ENCODE data around the gene CRIP1. TPM values are rescaled to one million over a fixed set of nuclear protein-coding genes. Genes with fewer than 3 reads are reported as not detected.

The CRIP1 gene
- total and polyA plus RNA-seq, 10 of the 15 experiments (the other 5 are each of a cell fraction or from before 2014, with no cell fraction given), result 66.8 to 259 (median 154) TPM

DNA sequence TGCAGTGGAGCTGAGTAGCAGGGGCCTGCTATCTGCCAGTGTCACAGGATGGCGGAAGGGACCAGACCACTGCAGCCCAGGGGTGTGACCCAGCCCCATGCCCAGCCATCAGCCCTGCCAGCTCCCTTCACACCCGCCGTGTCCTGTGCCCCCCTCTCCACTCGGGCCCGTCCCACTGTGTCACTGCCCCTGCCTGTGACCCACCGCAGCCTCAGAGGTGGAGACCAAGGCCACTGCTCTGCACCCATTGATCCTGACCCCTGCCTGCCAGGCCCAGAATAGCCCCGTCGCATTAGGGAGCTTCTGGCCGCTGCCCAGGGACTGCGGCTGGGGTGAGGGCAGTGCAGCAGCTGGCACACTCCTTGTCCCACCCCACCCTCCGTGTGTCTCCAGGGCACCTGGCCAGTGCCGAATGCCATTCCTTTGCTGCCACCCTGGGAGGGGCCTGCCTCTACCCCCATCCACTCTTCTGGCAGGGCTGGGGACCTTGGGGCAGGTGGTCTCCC is 14.1 kb upstream of the CRIP1 start (continued):
- TF ChIP-seq, protein P1, sequence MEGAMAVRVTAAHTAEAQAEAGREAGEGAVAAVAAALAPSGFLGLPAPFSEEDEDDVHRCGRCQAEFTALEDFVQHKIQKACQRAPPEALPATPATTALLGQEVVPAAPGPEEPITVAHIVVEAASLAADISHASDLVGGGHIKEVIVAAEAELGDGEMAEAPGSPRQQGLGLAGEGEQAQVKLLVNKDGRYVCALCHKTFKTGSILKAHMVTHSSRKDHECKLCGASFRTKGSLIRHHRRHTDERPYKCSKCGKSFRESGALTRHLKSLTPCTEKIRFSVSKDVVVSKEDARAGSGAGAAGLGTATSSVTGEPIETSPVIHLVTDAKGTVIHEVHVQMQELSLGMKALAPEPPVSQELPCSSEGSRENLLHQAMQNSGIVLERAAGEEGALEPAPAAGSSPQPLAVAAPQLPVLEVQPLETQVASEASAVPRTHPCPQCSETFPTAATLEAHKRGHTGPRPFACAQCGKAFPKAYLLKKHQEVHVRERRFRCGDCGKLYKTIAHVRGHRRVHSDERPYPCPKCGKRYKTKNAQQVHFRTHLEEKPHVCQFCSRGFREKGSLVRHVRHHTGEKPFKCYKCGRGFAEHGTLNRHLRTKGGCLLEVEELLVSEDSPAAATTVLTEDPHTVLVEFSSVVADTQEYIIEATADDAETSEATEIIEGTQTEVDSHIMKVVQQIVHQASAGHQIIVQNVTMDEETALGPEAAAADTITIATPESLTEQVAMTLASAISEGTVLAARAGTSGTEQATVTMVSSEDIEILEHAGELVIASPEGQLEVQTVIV (IDR thresholded peaks at IDR 0.05; ENCODE audit: borderline replicate concordance, partially characterized antibody), result no peak
- TF ChIP-seq JUND (IDR thresholded peaks at IDR 0.05; ENCODE audit: low read depth, low read length), result no peak

DNA sequence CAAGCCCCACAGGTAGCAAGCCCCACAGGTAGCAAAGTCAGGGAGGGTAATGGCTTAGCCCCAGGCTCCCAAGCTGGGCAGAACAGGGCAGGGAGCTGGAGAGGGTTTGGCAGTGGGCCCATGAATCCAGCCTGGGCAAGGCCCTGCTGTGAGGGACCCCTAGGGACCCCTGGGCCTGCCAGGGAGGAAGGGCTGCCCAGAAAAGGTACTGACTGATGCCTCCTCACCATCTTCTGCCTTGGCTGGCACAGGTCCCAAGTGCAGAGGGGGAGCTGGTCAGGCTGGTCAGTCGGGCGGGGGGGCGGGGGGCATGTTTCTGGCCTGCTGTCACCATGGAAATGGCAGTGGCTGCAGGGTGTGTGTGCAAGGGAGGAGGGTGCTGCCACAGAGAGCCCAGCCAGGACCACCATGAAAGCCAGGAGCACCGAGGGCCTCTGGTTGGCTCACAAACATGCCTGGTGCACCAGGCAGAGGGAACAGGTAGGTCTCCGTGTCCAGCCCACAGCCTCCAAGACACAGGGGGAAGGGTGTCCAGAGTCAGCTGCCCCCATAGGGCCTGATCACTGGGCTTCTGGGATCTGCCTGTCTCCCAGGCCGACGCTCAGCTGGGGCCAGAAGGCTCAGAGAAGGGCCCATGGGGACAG is 13.5 kb upstream of the CRIP1 start:
- ChIA-PET SMC1A (ENCODE audit: uncharacterized antibody, unreplicated experiment) (no interaction called here), RAD21 (ENCODE audit: unreplicated experiment) (no interaction called here), CTCF (no interaction called here), POLR2A (no interaction called here)
- Histone ChIP-seq H3K9ac (ENCODE audit: control insufficient read depth, insufficient read depth, low read length) (no peak overlapping the region), H3K4me3 (no peak overlapping the region), H3K27ac (ENCODE audit: control insufficient read depth, insufficient read depth) (no peak overlapping the region), H4K20me1 (ENCODE audit: control insufficient read depth, insufficient read depth) (no peaks in the 10 kb centered on the region), H3K9me3 (replicated peaks; ENCODE audit: control insufficient read depth, insufficient read depth, low read length) (no peaks in the 10 kb centered on the region; the same call in 2 of the 3 replicates), H3K4me2 (ENCODE audit: control insufficient read depth, insufficient read depth) (no peak overlapping the region), H3K79me2 (ENCODE audit: control insufficient read depth, insufficient read depth, low read length) (no peaks in the 10 kb centered on the region), H3K36me3 (ENCODE audit: control insufficient read depth in 2 of 2, insufficient read depth in 2 of 2, low read length in 1 of 2) (peaks cover 0 to 7% of the 10 kb centered on the region in 2 experiments; a peak in 2 of 4 replicates), H2AFZ (ENCODE audit: control insufficient read depth, low read depth, low read length) (no peak overlapping the region), H3K27me3 (replicated peaks in 1 of 2; ENCODE audit: control insufficient read depth in 2 of 2, insufficient read depth in 2 of 2, low read length in 1 of 2) (peaks cover 4 to 11% of the 10 kb centered on the region in 2 experiments; a peak in 3 of 4 replicates), H3K4me1 (ENCODE audit: control insufficient read depth, insufficient read depth, low read length) (no peaks in the 10 kb centered on the region)
- FAIRE-seq, result no peak
- no TSS peak for BruUV-seq (replicated peaks)
- DNase-seq (ENCODE audit: low read depth, low spot score), result no peak
- intact Hi-C loops (cut with micrococcal nuclease; ENCODE audit: unreplicated experiment), result no loop called here
- in situ Hi-C loops (cut with MboI), result no loop called here
- 34% methylated on average over 7 of the region's 7 CpGs for WGBS (ENCODE audit: insufficient coverage, insufficient replicate concordance, low lambda C conversion rate, missing lambda C conversion rate)
- ATAC-seq, result no peak
- TF ChIP-seq, protein P2, sequence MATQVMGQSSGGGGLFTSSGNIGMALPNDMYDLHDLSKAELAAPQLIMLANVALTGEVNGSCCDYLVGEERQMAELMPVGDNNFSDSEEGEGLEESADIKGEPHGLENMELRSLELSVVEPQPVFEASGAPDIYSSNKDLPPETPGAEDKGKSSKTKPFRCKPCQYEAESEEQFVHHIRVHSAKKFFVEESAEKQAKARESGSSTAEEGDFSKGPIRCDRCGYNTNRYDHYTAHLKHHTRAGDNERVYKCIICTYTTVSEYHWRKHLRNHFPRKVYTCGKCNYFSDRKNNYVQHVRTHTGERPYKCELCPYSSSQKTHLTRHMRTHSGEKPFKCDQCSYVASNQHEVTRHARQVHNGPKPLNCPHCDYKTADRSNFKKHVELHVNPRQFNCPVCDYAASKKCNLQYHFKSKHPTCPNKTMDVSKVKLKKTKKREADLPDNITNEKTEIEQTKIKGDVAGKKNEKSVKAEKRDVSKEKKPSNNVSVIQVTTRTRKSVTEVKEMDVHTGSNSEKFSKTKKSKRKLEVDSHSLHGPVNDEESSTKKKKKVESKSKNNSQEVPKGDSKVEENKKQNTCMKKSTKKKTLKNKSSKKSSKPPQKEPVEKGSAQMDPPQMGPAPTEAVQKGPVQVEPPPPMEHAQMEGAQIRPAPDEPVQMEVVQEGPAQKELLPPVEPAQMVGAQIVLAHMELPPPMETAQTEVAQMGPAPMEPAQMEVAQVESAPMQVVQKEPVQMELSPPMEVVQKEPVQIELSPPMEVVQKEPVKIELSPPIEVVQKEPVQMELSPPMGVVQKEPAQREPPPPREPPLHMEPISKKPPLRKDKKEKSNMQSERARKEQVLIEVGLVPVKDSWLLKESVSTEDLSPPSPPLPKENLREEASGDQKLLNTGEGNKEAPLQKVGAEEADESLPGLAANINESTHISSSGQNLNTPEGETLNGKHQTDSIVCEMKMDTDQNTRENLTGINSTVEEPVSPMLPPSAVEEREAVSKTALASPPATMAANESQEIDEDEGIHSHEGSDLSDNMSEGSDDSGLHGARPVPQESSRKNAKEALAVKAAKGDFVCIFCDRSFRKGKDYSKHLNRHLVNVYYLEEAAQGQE (IDR thresholded peaks at IDR 0.05; ENCODE audit: low read depth, low read length), result no peak
- no peak for TF ChIP-seq BMI1 (IDR thresholded peaks at IDR 0.05; ENCODE audit: borderline replicate concordance)
- TF ChIP-seq, protein P3, sequence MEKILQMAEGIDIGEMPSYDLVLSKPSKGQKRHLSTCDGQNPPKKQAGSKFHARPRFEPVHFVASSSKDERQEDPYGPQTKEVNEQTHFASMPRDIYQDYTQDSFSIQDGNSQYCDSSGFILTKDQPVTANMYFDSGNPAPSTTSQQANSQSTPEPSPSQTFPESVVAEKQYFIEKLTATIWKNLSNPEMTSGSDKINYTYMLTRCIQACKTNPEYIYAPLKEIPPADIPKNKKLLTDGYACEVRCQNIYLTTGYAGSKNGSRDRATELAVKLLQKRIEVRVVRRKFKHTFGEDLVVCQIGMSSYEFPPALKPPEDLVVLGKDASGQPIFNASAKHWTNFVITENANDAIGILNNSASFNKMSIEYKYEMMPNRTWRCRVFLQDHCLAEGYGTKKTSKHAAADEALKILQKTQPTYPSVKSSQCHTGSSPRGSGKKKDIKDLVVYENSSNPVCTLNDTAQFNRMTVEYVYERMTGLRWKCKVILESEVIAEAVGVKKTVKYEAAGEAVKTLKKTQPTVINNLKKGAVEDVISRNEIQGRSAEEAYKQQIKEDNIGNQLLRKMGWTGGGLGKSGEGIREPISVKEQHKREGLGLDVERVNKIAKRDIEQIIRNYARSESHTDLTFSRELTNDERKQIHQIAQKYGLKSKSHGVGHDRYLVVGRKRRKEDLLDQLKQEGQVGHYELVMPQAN (conservative IDR thresholded peaks at IDR 0.05), result no peak
- TF ChIP-seq, protein P4, sequence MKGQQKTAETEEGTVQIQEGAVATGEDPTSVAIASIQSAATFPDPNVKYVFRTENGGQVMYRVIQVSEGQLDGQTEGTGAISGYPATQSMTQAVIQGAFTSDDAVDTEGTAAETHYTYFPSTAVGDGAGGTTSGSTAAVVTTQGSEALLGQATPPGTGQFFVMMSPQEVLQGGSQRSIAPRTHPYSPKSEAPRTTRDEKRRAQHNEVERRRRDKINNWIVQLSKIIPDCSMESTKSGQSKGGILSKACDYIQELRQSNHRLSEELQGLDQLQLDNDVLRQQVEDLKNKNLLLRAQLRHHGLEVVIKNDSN (IDR thresholded peaks at IDR 0.05; ENCODE audit: borderline replicate concordance, extremely low read length, insufficient read depth, low read depth, low read length), result no peak
- TF ChIP-seq RELA (IDR thresholded peaks at IDR 0.05; ENCODE audit: borderline replicate concordance, partially characterized antibody), result no peak
- TF ChIP-seq, protein P5, sequence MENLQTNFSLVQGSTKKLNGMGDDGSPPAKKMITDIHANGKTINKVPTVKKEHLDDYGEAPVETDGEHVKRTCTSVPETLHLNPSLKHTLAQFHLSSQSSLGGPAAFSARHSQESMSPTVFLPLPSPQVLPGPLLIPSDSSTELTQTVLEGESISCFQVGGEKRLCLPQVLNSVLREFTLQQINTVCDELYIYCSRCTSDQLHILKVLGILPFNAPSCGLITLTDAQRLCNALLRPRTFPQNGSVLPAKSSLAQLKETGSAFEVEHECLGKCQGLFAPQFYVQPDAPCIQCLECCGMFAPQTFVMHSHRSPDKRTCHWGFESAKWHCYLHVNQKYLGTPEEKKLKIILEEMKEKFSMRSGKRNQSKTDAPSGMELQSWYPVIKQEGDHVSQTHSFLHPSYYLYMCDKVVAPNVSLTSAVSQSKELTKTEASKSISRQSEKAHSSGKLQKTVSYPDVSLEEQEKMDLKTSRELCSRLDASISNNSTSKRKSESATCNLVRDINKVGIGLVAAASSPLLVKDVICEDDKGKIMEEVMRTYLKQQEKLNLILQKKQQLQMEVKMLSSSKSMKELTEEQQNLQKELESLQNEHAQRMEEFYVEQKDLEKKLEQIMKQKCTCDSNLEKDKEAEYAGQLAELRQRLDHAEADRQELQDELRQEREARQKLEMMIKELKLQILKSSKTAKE (IDR thresholded peaks at IDR 0.05; ENCODE audit: low read depth, poor library complexity, severe bottlenecking), result no peak
- TF ChIP-seq CREM (IDR thresholded peaks at IDR 0.05; ENCODE audit: low read depth), result no peak

Data from GM12878 (cell line).